IMR-90 (cell line): ENCODE data around the gene TMEM158. TPM values are rescaled to one million over a fixed set of nuclear protein-coding genes. Genes with fewer than 3 reads are reported as not detected.

Experiments
- ATAC-seq: fragments of 200-7000 bp; cut with Tn5 transposase; 2 replicates; pipeline ENCODE4 v1.9.1; 2020; ENCODE audit warnings: low read depth, mild to moderate bottlenecking, moderate library complexity
- BruUV-seq: library from RNA; stranded (reverse); fragments of 400-500 nt; replicated peaks from 2 replicates; lab custom pipeline; 2021; lab: Mats Ljungman, UMichigan
- CTCF ChIA-PET: fragments of 300-600 bp; formaldehyde crosslinking; extraction: SDS; loops from one replicate; lab custom pipeline; 2021; ENCODE audit warnings: antibody characterized with exemption; lab: Yijun Ruan, JAX
- POLR2A ChIA-PET: fragments of 300-600 bp; sonication (Branson Sonifier 250); formaldehyde crosslinking; loops from one replicate; lab custom pipeline; 2022; ENCODE audit warnings: antibody characterized with exemption; ENCODE audit not compliant: unreplicated experiment; lab: Charles Lee
- DNase-seq: peaks from one replicate; pipeline ENCODE4 v3.0.0; 2013
- H2AFZ ChIP-seq: replicated peaks from 2 replicates; pipeline ENCODE3; 2013; ENCODE audit warnings: low read length, mild to moderate bottlenecking; ENCODE audit not compliant: poor library complexity
- H2AK5ac ChIP-seq: 2 replicates; pipeline ENCODE4 v1.6.1; 2013; ENCODE audit warnings: low read depth, low read length, inconsistent platforms
- H2AK9ac ChIP-seq: replicated peaks from 2 replicates; pipeline ENCODE3; 2013; ENCODE audit warnings: mild to moderate bottlenecking, low read depth, low read length, moderate library complexity; ENCODE audit not compliant: poor library complexity
- H2BK120ac ChIP-seq: 2 replicates; pipeline ENCODE4 v1.6.1; 2013; ENCODE audit warnings: low read depth, low read length, inconsistent platforms
- H2BK15ac ChIP-seq: 3 replicates; pipeline ENCODE4 v1.6.1; 2013; ENCODE audit warnings: low read depth, low read length, inconsistent platforms
- H2BK20ac ChIP-seq: 2 replicates; pipeline ENCODE4 v1.6.1; 2013; ENCODE audit warnings: low read depth, mild to moderate bottlenecking, inconsistent platforms, low read length, moderate library complexity
- H2BK5ac ChIP-seq: 2 replicates; pipeline ENCODE4 v1.6.1; 2013; ENCODE audit warnings: mild to moderate bottlenecking, low read depth, low read length, inconsistent platforms; ENCODE audit not compliant: poor library complexity, severe bottlenecking
- H3K14ac ChIP-seq: replicated peaks from 2 replicates; pipeline ENCODE4 v1.6.1; 2013; ENCODE audit warnings: low read depth, low read length, inconsistent platforms
- H3K18ac ChIP-seq: 2 replicates; pipeline ENCODE4 v1.6.1; 2013; ENCODE audit warnings: low read depth, low read length, control low read depth
- H3K23ac ChIP-seq: 2 replicates; pipeline ENCODE4 v1.6.1; 2013; ENCODE audit warnings: low read depth, low read length, inconsistent platforms
- H3K27ac ChIP-seq: 2 replicates; pipeline ENCODE4 v1.5.1; 2013; ENCODE audit warnings: mild to moderate bottlenecking, control low read depth, low read length; ENCODE audit not compliant: insufficient read depth
- H3K27me3 ChIP-seq: 2 replicates; pipeline ENCODE4 v1.6.1; 2013; ENCODE audit warnings: low read length; ENCODE audit not compliant: control insufficient read depth, insufficient read depth
- H3K36me3 ChIP-seq: 2 replicates; pipeline ENCODE4 v1.6.1; 2013; ENCODE audit warnings: low read length, mixed read lengths; ENCODE audit not compliant: control insufficient read depth, insufficient read depth
- H3K4ac ChIP-seq: 2 replicates; pipeline ENCODE4 v1.6.1; 2013; ENCODE audit warnings: low read depth, low read length, inconsistent platforms
- H3K4me1 ChIP-seq: 2 replicates; pipeline ENCODE4 v1.6.1; 2013; ENCODE audit warnings: low read length, mixed read lengths; ENCODE audit not compliant: control insufficient read depth, insufficient read depth
- H3K4me2 ChIP-seq: 2 replicates; pipeline ENCODE4 v1.6.1; 2013; ENCODE audit warnings: low read depth, mild to moderate bottlenecking, control low read depth, low read length, moderate library complexity
- H3K4me3 ChIP-seq: 2 replicates; pipeline ENCODE4 v1.5.1; 2013; ENCODE audit warnings: low read depth, mild to moderate bottlenecking, control low read depth, low read length, moderate library complexity; ENCODE audit not compliant: insufficient read depth
- H3K56ac ChIP-seq: 2 replicates; pipeline ENCODE4 v1.6.1; 2013; ENCODE audit warnings: low read length, inconsistent platforms; ENCODE audit not compliant: insufficient read depth; ENCODE audit errors: extremely low read depth
- H3K79me1 ChIP-seq, 2 experiments: 2 replicates each; pipeline ENCODE4 v1.6.1; 2013; ENCODE audit warnings: low read length in 2 of 2, inconsistent platforms in 1 of 2, low read depth in 1 of 2
- H3K9ac ChIP-seq: 2 replicates; pipeline ENCODE4 v1.6.1; 2013; ENCODE audit warnings: low read depth, low read length, control low read depth
- H3K9me1 ChIP-seq: 2 replicates; pipeline ENCODE4 v1.6.1; 2013; ENCODE audit warnings: low read length, inconsistent platforms; ENCODE audit not compliant: insufficient read depth
- H3K9me3 ChIP-seq: 2 replicates; pipeline ENCODE4 v1.6.1; 2013; ENCODE audit warnings: low read length; ENCODE audit not compliant: control insufficient read depth, insufficient read depth
- H4K20me1 ChIP-seq: 2 replicates; pipeline ENCODE4 v1.6.1; 2013; ENCODE audit warnings: low read length, inconsistent platforms; ENCODE audit not compliant: insufficient read depth
- H4K5ac ChIP-seq: 2 replicates; pipeline ENCODE4 v1.6.1; 2013; ENCODE audit warnings: mild to moderate bottlenecking, low read depth, low read length, control low read depth
- H4K8ac ChIP-seq, 2 experiments: 2 replicates each; pipeline ENCODE4 v1.6.1; 2013; ENCODE audit warnings: low read depth in 2 of 2, low read length in 2 of 2, control low read depth in 1 of 2, inconsistent platforms in 1 of 2
- H4K91ac ChIP-seq: 2 replicates; pipeline ENCODE4 v1.6.1; 2013; ENCODE audit warnings: low read depth, low read length, inconsistent platforms; ENCODE audit not compliant: insufficient read depth
- CTCF ChIP-seq: conservative IDR thresholded peaks from 2 replicates; pipeline ENCODE4 v1.5.1; 2012; ENCODE audit warnings: mild to moderate bottlenecking, low read depth, low read length, improper control_type of control experiment
- MAFK ChIP-seq: IDR thresholded peaks from 2 replicates; pipeline ENCODE4 v1.6.1; 2012; ENCODE audit warnings: low read depth, low read length, improper control_type of control experiment
- MAZ ChIP-seq: IDR thresholded peaks from 2 replicates; pipeline ENCODE4 v1.6.1; 2012; ENCODE audit warnings: low read depth, mild to moderate bottlenecking, low read length, improper control_type of control experiment, moderate library complexity, borderline replicate concordance
- MXI1 ChIP-seq: IDR thresholded peaks from 2 replicates; pipeline ENCODE4 v1.6.1; 2012; ENCODE audit warnings: low read depth, mild to moderate bottlenecking, low read length, moderate library complexity, borderline replicate concordance
- POLR2A ChIP-seq: IDR thresholded peaks from 2 replicates; pipeline ENCODE4 v1.6.1; 2012; ENCODE audit warnings: mild to moderate bottlenecking, low read depth, low read length
- RAD21 ChIP-seq: IDR thresholded peaks from 2 replicates; pipeline ENCODE4 v1.6.1; 2012; ENCODE audit warnings: low read length, improper control_type of control experiment
- SMC3 ChIP-seq: fragments of 150-350 bp; IDR thresholded peaks from 2 replicates; pipeline ENCODE4 v1.6.1; 2016; ENCODE audit warnings: low read depth, mild to moderate bottlenecking, antibody characterized with exemption, low read length, moderate library complexity
- WGBS, 2 experiments: methylation state at CpG; one replicate each; pipeline versions ENCODE4 v1.1.5 to v1.1.7; 2013; ENCODE audit warnings: missing lambda C conversion rate in 2 of 2; ENCODE audit not compliant: insufficient read length in 1 of 2; ENCODE audit errors: extremely low coverage in 2 of 2; 5-methylcytosine and 5-hydroxymethylcytosine counted together
- dilution Hi-C: fragments of 300-500 bp; cut with HindIII; formaldehyde crosslinking; loops from one replicate; pipeline ENCODE4 v1.14.3; 2018; ENCODE audit warnings: low sequenced_read_pairs; ENCODE audit not compliant: unreplicated experiment
- in situ Hi-C: fragments of 300-500 bp; cut with MboI; formaldehyde crosslinking; loops from 3 replicates; pipeline ENCODE4 v1.14.3; 2019; ENCODE audit warnings: low sequenced_read_pairs, inconsistent platforms, mixed read lengths
- intact Hi-C: fragments of 100-400 bp; cut with micrococcal nuclease; formaldehyde crosslinking; loops from 2 replicates; pipeline ENCODE4 v1.10.0; 2022
- polyA plus RNA-seq, 3 experiments: library from polyadenylated mRNA; depleted of rRNA; stranded (reverse); fragments of >200 nt; gene quantifications; 2 replicates each; pipeline ENCODE4 v1.2.3, GENCODE V29; 2012; ENCODE audit warnings: low replicate concordance in 1 of 3
- total RNA-seq: library from RNA; depleted of rRNA; stranded (reverse); fragments of >200 nt; gene quantifications from 2 replicates; pipeline ENCODE4 v1.2.3, GENCODE V29; 2012

TMEM158 gene
- total and polyA plus RNA-seq, 2 of the 4 experiments (the other 2 are of a cell fraction), result 1.6 to 16.4 TPM

DNA sequence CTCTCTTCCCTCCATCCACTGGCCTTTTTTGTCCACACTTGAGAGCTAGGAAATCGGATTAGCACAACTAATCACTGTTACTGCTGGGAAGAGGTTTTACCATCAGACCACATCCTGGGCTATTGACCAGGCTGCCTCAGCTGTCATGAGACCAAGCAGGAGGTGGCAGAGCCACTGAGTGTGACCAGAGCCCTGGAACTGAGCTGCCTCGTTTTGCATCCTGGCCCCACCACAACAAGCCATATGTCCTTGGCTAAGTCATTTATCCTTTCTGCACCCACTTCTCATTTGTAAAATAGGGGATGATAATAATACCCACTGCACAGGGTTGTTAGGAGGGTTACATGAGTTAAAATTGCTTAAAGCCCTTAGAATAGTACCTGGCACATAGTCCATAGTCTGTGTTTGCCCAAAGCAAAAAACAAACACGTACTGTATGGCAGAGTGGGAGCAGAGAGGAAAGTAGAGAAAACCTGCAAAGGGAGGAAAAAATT, 34.1 kb downstream of the TMEM158 start:
- Histone ChIP-seq H3K4ac (0 out of 2 replicates have a peak overlapping the region, but pooled peaks have one; percentile 16), H2BK5ac (no peak overlapping the region), H4K5ac (no peak overlapping the region), H2AK5ac (peak overlapping the region; percentile 36; the same call in 1 of the 2 replicates), H3K27ac (no peak overlapping the region), H4K91ac (peak overlapping the region; percentile 33; the same call in 1 of the 2 replicates), H3K36me3 (no peaks in the 10 kb centered on the region), H4K20me1 (no peaks in the 10 kb centered on the region), H4K8ac (no peak overlapping the region), H2BK20ac (no peak overlapping the region), H2BK15ac (no peak overlapping the region), H3K18ac (no peak overlapping the region), H3K56ac (no peak overlapping the region), H2AK9ac (no peak overlapping the region), H3K4me2 (no peak overlapping the region), H3K14ac (no peak overlapping the region), H3K79me1 (no peaks in the 10 kb centered on the region), H2BK120ac (peak overlapping the region; percentile 27; the same call in 1 of the 2 replicates), H3K4me1 (no peaks in the 10 kb centered on the region), H3K4me3 (no peak overlapping the region), H3K9me3 (no peaks in the 10 kb centered on the region), H2AFZ (no peak overlapping the region), H3K23ac (no peak overlapping the region), H3K9me1 (0 out of 2 replicates have a peak, but pooled peaks cover 2% of the 10 kb centered on the region), H3K27me3 (no peaks in the 10 kb centered on the region), H3K9ac (no peak overlapping the region)
- no peak for DNase-seq
- TF ChIP-seq MAFK, result no peak
- no peak for TF ChIP-seq MXI1
- TF ChIP-seq RAD21, result no peak
- no peak for TF ChIP-seq MAZ
- TF ChIP-seq SMC3, result no peak
- no peak for TF ChIP-seq POLR2A
- no peak for TF ChIP-seq CTCF
- intact Hi-C loops, result no loop called here
- no TSS peak for BruUV-seq
- ATAC-seq, result no peak
- CTCF ChIA-PET, result no interaction called here
- in situ Hi-C loops, result no loop called here
- POLR2A ChIA-PET, result no interaction called here
- dilution Hi-C loops, result no loop called here
- WGBS, 2 experiments, result no CpG with 5 or more reads among the region's 3 CpGs
